Body of pancreas (tissue), 4 donors: ENCODE data around the gene SART3.

ENCODE experiments used
- POLR2A ChIP-seq, 3 donors: fragments of 450-650 bp; IDR thresholded peaks; one replicate each; pipeline ENCODE4 v1.6.1; 2016; ENCODE audit warnings: antibody characterized with exemption in 3 of 3, mild to moderate bottlenecking in 2 of 3
- TF ChIP-seq, protein P1 (sequence below), 7 experiments: fragments of 450-650 bp in 4 of 7; fragments of 200-600 bp in 3 of 7; sonication (generic) in 3 of 7; IDR thresholded peaks; one replicate each; pipeline ENCODE4 v1.5.1; 2016 to 2019; ENCODE audit warnings: antibody characterized with exemption in 7 of 7

DNA sequence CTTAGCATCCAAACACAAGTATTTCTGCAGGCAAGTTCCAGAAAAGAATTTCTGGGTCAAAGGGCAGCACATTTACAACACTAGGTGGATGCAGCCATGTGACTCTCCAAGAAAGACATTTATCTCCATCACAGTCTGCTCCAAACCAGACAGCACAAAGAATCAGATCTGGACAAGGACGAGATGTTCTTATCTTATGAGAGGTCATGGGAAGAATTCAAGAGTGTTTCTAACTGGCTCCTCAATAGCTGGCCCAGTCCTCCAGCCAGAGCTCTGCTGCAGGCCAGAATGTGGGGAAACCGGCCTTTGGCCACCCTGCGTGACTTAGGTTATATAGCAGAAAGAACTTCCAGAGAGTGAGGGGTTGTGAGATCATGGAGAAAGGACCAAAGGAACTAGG is 19.6 kb upstream of the SART3 start:
- TF ChIP-seq, protein P1, sequence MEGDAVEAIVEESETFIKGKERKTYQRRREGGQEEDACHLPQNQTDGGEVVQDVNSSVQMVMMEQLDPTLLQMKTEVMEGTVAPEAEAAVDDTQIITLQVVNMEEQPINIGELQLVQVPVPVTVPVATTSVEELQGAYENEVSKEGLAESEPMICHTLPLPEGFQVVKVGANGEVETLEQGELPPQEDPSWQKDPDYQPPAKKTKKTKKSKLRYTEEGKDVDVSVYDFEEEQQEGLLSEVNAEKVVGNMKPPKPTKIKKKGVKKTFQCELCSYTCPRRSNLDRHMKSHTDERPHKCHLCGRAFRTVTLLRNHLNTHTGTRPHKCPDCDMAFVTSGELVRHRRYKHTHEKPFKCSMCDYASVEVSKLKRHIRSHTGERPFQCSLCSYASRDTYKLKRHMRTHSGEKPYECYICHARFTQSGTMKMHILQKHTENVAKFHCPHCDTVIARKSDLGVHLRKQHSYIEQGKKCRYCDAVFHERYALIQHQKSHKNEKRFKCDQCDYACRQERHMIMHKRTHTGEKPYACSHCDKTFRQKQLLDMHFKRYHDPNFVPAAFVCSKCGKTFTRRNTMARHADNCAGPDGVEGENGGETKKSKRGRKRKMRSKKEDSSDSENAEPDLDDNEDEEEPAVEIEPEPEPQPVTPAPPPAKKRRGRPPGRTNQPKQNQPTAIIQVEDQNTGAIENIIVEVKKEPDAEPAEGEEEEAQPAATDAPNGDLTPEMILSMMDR (IDR thresholded peaks at IDR 0.05): no peak
- TF ChIP-seq POLR2A (IDR thresholded peaks at IDR 0.05): no peak
